Right lobe of liver (tissue), 6 donors: ENCODE measurements around the gene INPP4A. TPM values are rescaled to one million over a fixed set of nuclear protein-coding genes. Genes with fewer than 3 reads are reported as not detected.

Source experiments
- ATAC-seq, 4 donors: fragments of 200-7000 bp; cut with Tn5 transposase; one replicate each; pipeline ENCODE4 v1.9.1; 2020; ENCODE audit warnings: mild to moderate bottlenecking in 4 of 4, moderate library complexity in 4 of 4
- DNase-seq, 3 donors: peaks; one replicate each; pipeline ENCODE4 v3.0.0-alpha.2; 2020
- H3K27ac ChIP-seq, 3 donors: fragments of 200-600 bp; one replicate each; pipeline ENCODE4 v1.8.0; 2022
- H3K27me3 ChIP-seq, 2 donors: fragments of 200-600 bp; one replicate each; pipeline ENCODE4 v1.8.0; 2022
- H3K36me3 ChIP-seq, 4 donors: fragments of 200-600 bp; sonication (generic) in 1 of 4; one replicate each; pipeline versions ENCODE4 v1.5.1 to v1.8.0; 2017 to 2022; ENCODE audit warnings: control low read depth in 1 of 4
- H3K4me1 ChIP-seq, 4 donors: fragments of 200-600 bp; sonication (generic) in 1 of 4; one replicate each; pipeline versions ENCODE4 v1.5.1 to v1.8.0; 2017 to 2022; ENCODE audit warnings: control low read depth in 1 of 4
- H3K4me3 ChIP-seq, 3 donors: fragments of 200-600 bp; one replicate each; pipeline ENCODE4 v1.8.0; 2022
- H3K9me3 ChIP-seq, 4 donors: fragments of 200-600 bp; sonication (generic) in 1 of 4; one replicate each; pipeline versions ENCODE4 v1.5.1 to v1.8.0; 2017 to 2022; ENCODE audit warnings: control low read depth in 1 of 4
- CTCF ChIP-seq, 4 donors: fragments of 200-600 bp in 3 of 4; fragments of 450-650 bp in 1 of 4; IDR thresholded peaks; one replicate each; pipeline versions ENCODE4 v1.5.1 to v1.8.0; 2016 to 2022; ENCODE audit warnings: antibody characterized with exemption in 4 of 4, mild to moderate bottlenecking in 2 of 4
- POLR2A ChIP-seq: fragments of 450-650 bp; IDR thresholded peaks from one replicate; pipeline ENCODE4 v1.6.1; 2017; ENCODE audit warnings: antibody characterized with exemption, mild to moderate bottlenecking
- WGBS: methylation state at CpG from one replicate; pipeline ENCODE4 v1.1.6; 2018; ENCODE audit warnings: low coverage, low lambda C conversion rate; ENCODE audit not compliant: insufficient coverage; ENCODE audit errors: missing lambda C conversion rate; 5-methylcytosine and 5-hydroxymethylcytosine counted together
- intact Hi-C, 2 donors: fragments of 100-400 bp; cut with DNase I; formaldehyde crosslinking; loops; one replicate each; pipeline versions ENCODE4 v1.11.2 to v1.14.1; 2022
- total RNA-seq, 6 experiments: library from RNA; depleted of rRNA in 2 of 6; stranded (reverse); fragments of >200 nt in 2 of 6; fragmentation: NEBNext Ultra II Directional in 3 of 6; extraction: Animal tissue kit (Norgen Biotek cat#: 25700) in 3 of 6; gene quantifications; one replicate each; pipeline versions ENCODE4 v1.1.0 to v1.2.4, GENCODE V29; 2016 to 2023
- donor health status: DM: no; HTN: yes; CAD: no.
- donor health status: DM: no; HTN: no; CAD: no.
- donor health status: DM: no; HTN: no; CAD: no.
- donor health status: DM: no; HTN: yes; CAD: no.
- donor health status: DM: no; HTN: yes; CAD: no.

Gene INPP4A
- total RNA-seq, 6 experiments from 2014 or later: 6.5 to 10.4 (median 8.0) TPM

- H3K4me1 ChIP-seq: peaks cover 0 to 13% (median 0%) of the 10 kb centered on the region in 4 donors
- TF ChIP-seq POLR2A: no peak
- TF ChIP-seq CTCF (IDR thresholded peaks at IDR 0.05): no peak
- H3K36me3 ChIP-seq: no peaks in the 10 kb centered on the region
- no peaks in the 10 kb centered on the region for H3K27me3 ChIP-seq
- intact Hi-C loops: no loop called here
- no peak for DNase-seq
- H3K4me3 ChIP-seq: no peak overlapping the region
- WGBS: 13% methylated on average over 1 of the region's 4 CpGs
- H3K27ac ChIP-seq: no peak overlapping the region
- ATAC-seq: peak in 1 of 4 donors; percentile 14
- no peaks in the 10 kb centered on the region for H3K9me3 ChIP-seq
These were observed 34.2 kb downstream of the INPP4A start for GRCh38 chr2:98478907-98479306.

GRCh38 chr2:98479371-98479770 lies 34.7 kb downstream of the INPP4A start:
- H3K4me3 ChIP-seq: no peak overlapping the region
- H3K27me3 ChIP-seq: no peaks in the 10 kb centered on the region
- H3K27ac ChIP-seq: no peak overlapping the region
- H3K9me3 ChIP-seq: no peaks in the 10 kb centered on the region
- WGBS: 71% methylated on average over 4 of the region's 4 CpGs
- ATAC-seq (no peak), DNase-seq (no peak)
- intact Hi-C loops: no loop called here
- H3K4me1 ChIP-seq: peaks cover 0 to 13% (median 0%) of the 10 kb centered on the region in 4 donors
- TF ChIP-seq POLR2A (no peak), CTCF (IDR thresholded peaks at IDR 0.05) (no peak)
- no peaks in the 10 kb centered on the region for H3K36me3 ChIP-seq

- no peak overlapping the region for H3K27ac ChIP-seq
- peak; percentile 76 to 87 (median 82) for ATAC-seq
These were observed 35.4 kb downstream of the INPP4A start for GRCh38 chr2:98479959-98480524.

GRCh38 chr2:98480598-98480997 lies 35.9 kb downstream of the INPP4A start:
- Histone ChIP-seq H3K36me3 (no peaks in the 10 kb centered on the region), H3K27me3 (no peaks in the 10 kb centered on the region), H3K4me3 (no peak overlapping the region), H3K4me1 (peaks cover 0 to 20% (median 3%) of the 10 kb centered on the region in 4 donors), H3K9me3 (no peaks in the 10 kb centered on the region), H3K27ac (no peak overlapping the region)
- ATAC-seq: no peak
- WGBS: 83% methylated on average over 1 of the region's 9 CpGs
- intact Hi-C loops: loop anchor here in 1 of 2 donors (5.0 kb wide), 1 partner anchor 758 kb away; no protein-coding TSS in a partner anchor
- TF ChIP-seq POLR2A (no peak), CTCF (IDR thresholded peaks at IDR 0.05) (no peak)
- no peak for DNase-seq

More at GRCh38 chr2:98479959-98480524, 35.4 kb downstream of the INPP4A start:
- DNase-seq: peak; percentile 69 to 81 (median 72)
- Histone ChIP-seq H3K9me3 (no peaks in the 10 kb centered on the region), H3K27me3 (no peaks in the 10 kb centered on the region), H3K36me3 (no peaks in the 10 kb centered on the region), H3K4me3 (no peak overlapping the region), H3K4me1 (peaks cover 0 to 17% (median under 1%) of the 10 kb centered on the region in 4 donors)
- intact Hi-C loops: loop anchor here in 1 of 2 donors (5.0 kb wide), 1 partner anchor 758 kb away; no protein-coding TSS in a partner anchor
- TF ChIP-seq POLR2A (no peak), CTCF (IDR thresholded peaks at IDR 0.05) (no peak)
- 50% methylated on average over 1 of the region's 4 CpGs for WGBS
